HepG2 (cell line): ENCODE results near the gene SMIM38. TPM values are rescaled to one million over a fixed set of nuclear protein-coding genes. Genes with fewer than 3 reads are reported as not detected.

Experiments
- ATAC-seq: fragments of 200-7000 bp; cut with Tn5 transposase; 3 replicates; pipeline ENCODE4 v1.9.1; 2020; ENCODE audit warnings: mild to moderate bottlenecking, moderate library complexity
- BruUV-seq: library from RNA; stranded (reverse); fragments of 400-500 nt; replicated peaks from 2 replicates; lab custom pipeline; 2021; lab: Mats Ljungman, UMichigan
- CTCF ChIA-PET: fragments of 300-600 bp; formaldehyde crosslinking; extraction: SDS; loops from one replicate; lab custom pipeline; 2021; ENCODE audit warnings: low total read pairs, inconsistent platforms, low intra/inter-chr PET ratio; lab: Yijun Ruan, JAX
- POLR2A ChIA-PET: fragments of 350-600 bp; sonication (Branson Sonifier 250); formaldehyde crosslinking; loops from one replicate; lab custom pipeline; 2020; ENCODE audit warnings: antibody characterized with exemption, inconsistent platforms; lab: Yijun Ruan, JAX
- DNase-seq: peaks from one replicate; pipeline ENCODE4 v3.0.0-alpha.2; 2015; ENCODE audit warnings: low spot score
- FAIRE-seq: peaks from 3 replicates; lab custom pipeline; 2011; peaks lifted over from hg19 to GRCh38; lab: Jason Lieb, UNC
- H2AFZ ChIP-seq: one replicate; pipeline ENCODE4 v1.6.1; 2011; ENCODE audit warnings: low read length, inconsistent platforms
- H3K27ac ChIP-seq: fragments of 300-600 bp; 3 replicates; pipeline ENCODE4 v1.8.0; 2011; ENCODE audit warnings: mixed run types, mild to moderate bottlenecking, mixed read lengths, low read length, inconsistent platforms; ENCODE audit not compliant: insufficient read depth; ENCODE audit errors: extremely low read length
- H3K27me3 ChIP-seq, 2 experiments: fragments of 200-600 bp in 1 of 2; 2 replicates in 1 of 2; 3 replicates in 1 of 2; pipeline versions ENCODE4 v1.6.0 to v1.8.0; 2011; ENCODE audit warnings: low read length in 2 of 2, mild to moderate bottlenecking in 2 of 2, moderate library complexity in 2 of 2, inconsistent platforms in 1 of 2; ENCODE audit not compliant: insufficient read depth in 2 of 2, control insufficient read depth in 1 of 2
- H3K36me3 ChIP-seq, 2 experiments: fragments of 200-600 bp in 1 of 2; replicated peaks in 1 of 2; 2 replicates in 1 of 2; 3 replicates in 1 of 2; pipeline versions ENCODE4 v1.5.1 to v1.8.0; 2011; ENCODE audit warnings: low read length in 2 of 2, inconsistent platforms in 1 of 2; ENCODE audit not compliant: insufficient read depth in 2 of 2, control insufficient read depth in 1 of 2
- H3K4me1 ChIP-seq: 2 replicates; pipeline ENCODE4 v1.5.1; 2012; ENCODE audit warnings: low read length, inconsistent platforms; ENCODE audit not compliant: insufficient read depth
- H3K4me2 ChIP-seq: 2 replicates; pipeline ENCODE4 v1.6.0; 2011; ENCODE audit warnings: low read depth, low read length, inconsistent platforms
- H3K4me3 ChIP-seq, 3 experiments: fragments of 200-600 bp in 1 of 3; sonication (generic), shearing (Covaris generic) in 1 of 3; replicated peaks in 1 of 3; 2 replicates each; pipeline ENCODE4 v1.5.1; 2011 to 2016; ENCODE audit warnings: low read length in 3 of 3, inconsistent platforms in 2 of 3, low read depth in 2 of 3, mild to moderate bottlenecking in 2 of 3, control low read depth in 1 of 3, mixed read lengths in 1 of 3; ENCODE audit not compliant: insufficient read depth in 1 of 3
- H3K79me2 ChIP-seq: one replicate; pipeline ENCODE4 v1.6.1; 2011; ENCODE audit warnings: low read length, inconsistent platforms; ENCODE audit not compliant: insufficient read depth
- H3K9ac ChIP-seq: 2 replicates; pipeline ENCODE4 v1.6.0; 2011; ENCODE audit warnings: mild to moderate bottlenecking, low read depth, low read length, inconsistent platforms; ENCODE audit not compliant: insufficient read depth
- H3K9me3 ChIP-seq: 2 replicates; pipeline ENCODE4 v1.5.1; 2012; ENCODE audit warnings: mild to moderate bottlenecking, low read length
- H4K20me1 ChIP-seq: 2 replicates; pipeline ENCODE4 v1.6.0; 2011; ENCODE audit warnings: inconsistent platforms, mild to moderate bottlenecking, low read length, moderate library complexity; ENCODE audit not compliant: insufficient read depth
- ATM ChIP-seq: fragments of 450-650 bp; IDR thresholded peaks from 2 replicates; pipeline ENCODE4 v1.7.1; 2017; ENCODE audit warnings: mild to moderate bottlenecking, borderline replicate concordance
- DMAP1 ChIP-seq: IDR thresholded peaks from 2 replicates; pipeline ENCODE4 v1.6.1; 2016
- HOXA5 ChIP-seq: sonication (generic); formaldehyde crosslinking; IDR thresholded peaks from 2 replicates; pipeline ENCODE4 v1.4.0; 2020; ENCODE audit warnings: missing genetic modification reagents
- NFIC ChIP-seq: IDR thresholded peaks from 2 replicates; pipeline ENCODE4 v1.6.1; 2012; ENCODE audit warnings: mild to moderate bottlenecking, low read length, inconsistent platforms
- PAWR ChIP-seq: sonication (generic); formaldehyde crosslinking; IDR thresholded peaks from 2 replicates; pipeline ENCODE4 v1.4.0; 2020; ENCODE audit warnings: missing genetic modification reagents, mild to moderate bottlenecking, borderline replicate concordance
- SIN3A ChIP-seq: IDR thresholded peaks from 2 replicates; pipeline ENCODE4 v1.6.1; 2011; ENCODE audit warnings: low read depth, mild to moderate bottlenecking, control low read depth, low read length, borderline replicate concordance
- SMAD1 ChIP-seq: sonication (generic); formaldehyde crosslinking; IDR thresholded peaks from 2 replicates; pipeline ENCODE4 v1.4.0; 2020; ENCODE audit warnings: missing genetic modification reagents, low read depth, mild to moderate bottlenecking, borderline replicate concordance
- SOX13 ChIP-seq, 3 experiments: fragments of 450-650 bp in 1 of 3; sonication (generic) in 1 of 3; formaldehyde crosslinking in 1 of 3; IDR thresholded peaks in 2 of 3; conservative IDR thresholded peaks in 1 of 3; 2 replicates each; pipeline versions ENCODE4 v1.5.0 to v1.6.1; 2016 to 2020; ENCODE audit warnings: antibody characterized with exemption in 1 of 3, mild to moderate bottlenecking in 1 of 3, missing compliant biosample characterization in 1 of 3, missing genetic modification reagents in 1 of 3, moderate library complexity in 1 of 3
- SP1 ChIP-seq, 2 experiments: fragments of 450-650 bp in 1 of 2; sonication (generic) in 1 of 2; formaldehyde crosslinking in 1 of 2; IDR thresholded peaks; 2 replicates each; pipeline versions ENCODE4 v1.4.0 to v1.6.1; 2016 to 2020; ENCODE audit warnings: missing genetic modification reagents in 1 of 2
- YEATS2 ChIP-seq: sonication (generic); formaldehyde crosslinking; IDR thresholded peaks from 2 replicates; pipeline ENCODE4 v1.4.0; 2020; ENCODE audit warnings: missing genetic modification reagents, borderline replicate concordance
- ZBED4 ChIP-seq: sonication (generic); formaldehyde crosslinking; IDR thresholded peaks from 2 replicates; pipeline ENCODE4 v1.4.0; 2020; ENCODE audit warnings: missing genetic modification reagents, borderline replicate concordance
- ZFY ChIP-seq: sonication (generic); formaldehyde crosslinking; IDR thresholded peaks from 2 replicates; pipeline ENCODE4 v1.4.0; 2020; ENCODE audit warnings: missing genetic modification reagents
- ZNF549 ChIP-seq: sonication (generic); formaldehyde crosslinking; IDR thresholded peaks from 2 replicates; pipeline ENCODE4 v1.5.0; 2020; ENCODE audit warnings: missing genetic modification reagents
- ZNF598 ChIP-seq: sonication (generic); formaldehyde crosslinking; IDR thresholded peaks from 2 replicates; pipeline ENCODE4 v1.5.1; 2020; ENCODE audit warnings: mild to moderate bottlenecking, missing genetic modification reagents, borderline replicate concordance
- ZNF772 ChIP-seq: sonication (generic); formaldehyde crosslinking; IDR thresholded peaks from 2 replicates; pipeline ENCODE4 v1.5.0; 2020; ENCODE audit warnings: mild to moderate bottlenecking, missing genetic modification reagents
- WGBS: methylation state at CpG from one replicate; pipeline ENCODE4 v1.1.6; 2017; ENCODE audit warnings: low lambda C conversion rate; 5-methylcytosine and 5-hydroxymethylcytosine counted together
- in situ Hi-C: cut with HindIII; loops from 2 replicates; pipeline ENCODE4 v1.10.0; 2017; ENCODE audit warnings: low pct_unique_long_range_greater_than_20kb; ENCODE audit not compliant: extremely low pct_ligation_motif_present
- intact Hi-C: fragments of 100-400 bp; cut with micrococcal nuclease; formaldehyde crosslinking; loops from one replicate; pipeline ENCODE4 v1.10.0; 2022; ENCODE audit not compliant: unreplicated experiment
- polyA plus RNA-seq, 8 experiments: library from polyadenylated mRNA; depleted of rRNA in 3 of 8; stranded (reverse) in 7 of 8; unstranded in 1 of 8; fragments of >200 nt; fragmentation: Illumina TruSeq in 4 of 8; extraction: Trizol in 4 of 8; gene quantifications; 2 replicates each; pipeline versions ENCODE4 v1.2.1 to v1.2.3, GENCODE V29; 2011 to 2016; ENCODE audit warnings: low read depth in 4 of 8, missing spikeins in 1 of 8, mixed read lengths in 1 of 8; ENCODE audit not compliant: insufficient read depth in 1 of 8
- total RNA-seq, 5 experiments: library from RNA; depleted of rRNA; stranded (reverse); fragments of >200 nt; fragmentation: Illumina TruSeq; extraction: Trizol; gene quantifications; 2 replicates each; pipeline ENCODE4 v1.2.3, GENCODE V29; 2016; ENCODE audit warnings: low read depth in 1 of 5
- TF ChIP-seq, protein P1 (sequence below): sonication (generic); formaldehyde crosslinking; IDR thresholded peaks from 2 replicates; pipeline ENCODE4 v1.4.0; 2020; ENCODE audit warnings: missing genetic modification reagents

The SMIM38 gene
- total and polyA plus RNA-seq, 2 of the 13 experiments (the other 11 are each of a cell fraction or from before 2014, with no cell fraction given), result 0.30 to 0.40 TPM

- 20% methylated on average over 7 of the region's 9 CpGs for WGBS
- ChIA-PET POLR2A (interaction anchor here (1.3 to 1.5 kb wide), 2 partner anchors 512 to 544 kb away, joined by 5 to 7 read pairs; partner anchors contain the start of gene LTO1), CTCF (no interaction called here)
- H3K4me1 ChIP-seq, result peaks cover 6% of the 10 kb centered on the region; the same call in 1 of the 2 replicates
- H3K4me2 ChIP-seq, result no peak overlapping the region
- in situ Hi-C loops (no loop called here), intact Hi-C loops (loop anchor here (2.0 to 5.0 kb wide), 2 partner anchors 82 to 512 kb away; partner anchors contain the start of gene CCND1)
- no peak for DNase-seq
- no peak for FAIRE-seq
- no peaks in the 10 kb centered on the region for H4K20me1 ChIP-seq
- H3K27me3 ChIP-seq, result 0 out of 5 replicates have a peak, but pooled peaks cover 0 to 2% of the 10 kb centered on the region in 2 experiments
- H3K36me3 ChIP-seq, result no peaks in the 10 kb centered on the region
- no peak for ATAC-seq
- H3K9me3 ChIP-seq, result peaks cover 5% of the 10 kb centered on the region; the same call in 1 of the 2 replicates
- no TSS peak for BruUV-seq
- H3K27ac ChIP-seq, result no peak overlapping the region
- no peaks in the 10 kb centered on the region for H3K79me2 ChIP-seq
- no peak overlapping the region for H2AFZ ChIP-seq
- no peak overlapping the region for H3K9ac ChIP-seq
- H3K4me3 ChIP-seq, result no peak overlapping the region
- no peak for TF ChIP-seq DMAP1 (CRISPR knock-in tag)
- TF ChIP-seq PAWR (CRISPR knock-in tag), result no peak
- TF ChIP-seq ZNF598 (CRISPR knock-in tag), result no peak
- TF ChIP-seq SIN3A, result no peak
- no peak for TF ChIP-seq ZBED4 (CRISPR knock-in tag)
- TF ChIP-seq, protein P1, sequence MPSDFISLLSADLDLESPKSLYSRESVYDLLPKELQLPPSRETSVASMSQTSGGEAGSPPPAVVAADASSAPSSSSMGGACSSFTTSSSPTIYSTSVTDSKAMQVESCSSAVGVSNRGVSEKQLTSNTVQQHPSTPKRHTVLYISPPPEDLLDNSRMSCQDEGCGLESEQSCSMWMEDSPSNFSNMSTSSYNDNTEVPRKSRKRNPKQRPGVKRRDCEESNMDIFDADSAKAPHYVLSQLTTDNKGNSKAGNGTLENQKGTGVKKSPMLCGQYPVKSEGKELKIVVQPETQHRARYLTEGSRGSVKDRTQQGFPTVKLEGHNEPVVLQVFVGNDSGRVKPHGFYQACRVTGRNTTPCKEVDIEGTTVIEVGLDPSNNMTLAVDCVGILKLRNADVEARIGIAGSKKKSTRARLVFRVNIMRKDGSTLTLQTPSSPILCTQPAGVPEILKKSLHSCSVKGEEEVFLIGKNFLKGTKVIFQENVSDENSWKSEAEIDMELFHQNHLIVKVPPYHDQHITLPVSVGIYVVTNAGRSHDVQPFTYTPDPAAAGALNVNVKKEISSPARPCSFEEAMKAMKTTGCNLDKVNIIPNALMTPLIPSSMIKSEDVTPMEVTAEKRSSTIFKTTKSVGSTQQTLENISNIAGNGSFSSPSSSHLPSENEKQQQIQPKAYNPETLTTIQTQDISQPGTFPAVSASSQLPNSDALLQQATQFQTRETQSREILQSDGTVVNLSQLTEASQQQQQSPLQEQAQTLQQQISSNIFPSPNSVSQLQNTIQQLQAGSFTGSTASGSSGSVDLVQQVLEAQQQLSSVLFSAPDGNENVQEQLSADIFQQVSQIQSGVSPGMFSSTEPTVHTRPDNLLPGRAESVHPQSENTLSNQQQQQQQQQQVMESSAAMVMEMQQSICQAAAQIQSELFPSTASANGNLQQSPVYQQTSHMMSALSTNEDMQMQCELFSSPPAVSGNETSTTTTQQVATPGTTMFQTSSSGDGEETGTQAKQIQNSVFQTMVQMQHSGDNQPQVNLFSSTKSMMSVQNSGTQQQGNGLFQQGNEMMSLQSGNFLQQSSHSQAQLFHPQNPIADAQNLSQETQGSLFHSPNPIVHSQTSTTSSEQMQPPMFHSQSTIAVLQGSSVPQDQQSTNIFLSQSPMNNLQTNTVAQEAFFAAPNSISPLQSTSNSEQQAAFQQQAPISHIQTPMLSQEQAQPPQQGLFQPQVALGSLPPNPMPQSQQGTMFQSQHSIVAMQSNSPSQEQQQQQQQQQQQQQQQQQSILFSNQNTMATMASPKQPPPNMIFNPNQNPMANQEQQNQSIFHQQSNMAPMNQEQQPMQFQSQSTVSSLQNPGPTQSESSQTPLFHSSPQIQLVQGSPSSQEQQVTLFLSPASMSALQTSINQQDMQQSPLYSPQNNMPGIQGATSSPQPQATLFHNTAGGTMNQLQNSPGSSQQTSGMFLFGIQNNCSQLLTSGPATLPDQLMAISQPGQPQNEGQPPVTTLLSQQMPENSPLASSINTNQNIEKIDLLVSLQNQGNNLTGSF, result no peak
- TF ChIP-seq YEATS2 (CRISPR knock-in tag), result no peak
- no peak for TF ChIP-seq SOX13 (IDR thresholded peaks at IDR 0.05)
- TF ChIP-seq SOX13 (CRISPR knock-in tag; conservative IDR thresholded peaks at IDR 0.05 in 1 of 2, IDR thresholded peaks at IDR 0.05 in 1 of 2), result no peak
- TF ChIP-seq ZNF772, result no peak
- TF ChIP-seq SMAD1 (CRISPR knock-in tag), result no peak
- TF ChIP-seq NFIC, result no peak
- TF ChIP-seq SP1 (IDR thresholded peaks at IDR 0.05), result no peak
- no peak for TF ChIP-seq SP1 (CRISPR knock-in tag; IDR thresholded peaks at IDR 0.05)
- no peak for TF ChIP-seq ZNF549 (CRISPR knock-in tag)
- TF ChIP-seq ZFY, result no peak
- TF ChIP-seq ATM, result no peak
- no peak for TF ChIP-seq HOXA5 (CRISPR knock-in tag)
Measured at GRCh38 chr11:69130654-69131053, 25.1 kb upstream of the SMIM38 start.
